ENCODE data around the gene MYCBP. TPM values are rescaled to one million over a fixed set of nuclear protein-coding genes. Genes with fewer than 3 reads are reported as not detected.
"Not testable (repeated sequence)": the region's sequence is repeated elsewhere in the genome, so short reads cannot be mapped to it uniquely, and the experiment has no call there.

Gene MYCBP, protein sequence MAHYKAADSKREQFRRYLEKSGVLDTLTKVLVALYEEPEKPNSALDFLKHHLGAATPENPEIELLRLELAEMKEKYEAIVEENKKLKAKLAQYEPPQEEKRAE
- total RNA-seq, result 38.4 and 39.7 TPM in 2 replicates

DNA sequence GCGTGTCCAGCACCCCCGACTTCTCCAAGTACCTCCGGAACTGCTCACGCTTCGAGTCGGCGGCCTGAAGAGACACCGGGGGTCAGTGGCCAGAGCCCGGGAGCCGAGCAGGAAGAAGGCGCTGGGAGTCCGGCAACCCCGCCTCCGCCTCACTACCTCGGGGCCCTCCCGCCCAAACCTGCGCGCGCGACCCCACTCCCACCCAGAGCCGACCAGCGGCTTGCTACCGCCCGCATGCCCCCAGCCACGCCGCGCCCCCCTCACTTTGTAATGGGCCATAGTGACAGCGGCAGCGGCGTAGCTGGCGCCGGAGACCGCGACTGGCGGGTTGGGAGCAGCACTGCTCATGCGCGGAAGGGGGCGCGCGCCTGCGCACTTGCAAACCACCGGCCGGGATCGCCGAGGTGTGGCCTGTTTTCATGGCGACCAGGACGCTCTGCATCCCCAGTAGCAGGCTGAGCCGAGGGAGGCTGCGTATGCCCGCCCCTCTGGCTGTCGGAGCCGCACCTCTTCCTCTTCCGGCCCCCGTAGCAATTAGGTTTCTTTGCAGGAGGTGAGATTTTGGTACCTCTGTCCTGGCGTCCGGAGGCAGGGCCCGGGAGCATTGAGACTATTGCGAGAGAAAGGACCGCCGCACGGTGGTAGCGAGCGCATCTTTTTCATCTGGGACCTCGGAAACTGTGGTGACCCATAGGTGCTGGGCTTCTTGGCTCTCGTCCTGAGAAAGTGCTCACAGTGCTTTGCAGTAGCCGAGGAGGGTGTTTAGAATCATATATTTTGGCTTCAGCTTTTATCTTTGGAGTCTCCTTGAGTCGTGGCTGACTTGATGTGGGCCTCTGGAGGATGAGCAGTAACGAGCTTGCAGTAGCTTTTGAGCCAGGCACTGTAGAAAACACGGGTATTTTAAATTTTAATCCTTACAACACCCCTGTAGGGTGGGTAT is at the start of gene MYCBP:
MYCBP (minus strand) TSS at position 322 of the 943 bp plus-strand sequence; CDS start at position 279, 43 bp downstream.
- Mint-ChIP-seq H3K9me3 (no peaks in the 10 kb centered on the region), H3K4me3 (peak within 1 kb of the TSS; percentile 87), H3K36me3 (ENCODE audit: low read depth) (peaks cover 7% of the 10 kb centered on the region), H3K4me1 (ENCODE audit: low read depth) (peaks cover 23% of the 10 kb centered on the region), H3K27ac (peak within 1 kb of the TSS; percentile 79), H3K27me3 (ENCODE audit: insufficient read depth) (no peaks in the 10 kb centered on the region)
- peak; percentile 98 for DNase-seq (ENCODE audit: low spot score)
- intact Hi-C loops (cut with micrococcal nuclease), result loop anchor here (1.0 to 10.0 kb wide), 8 partner anchors 14 to 1398 kb away; partner anchors contain the start of genes AKIRIN1, BMP8A, C1orf122 and CDCA8

DNA sequence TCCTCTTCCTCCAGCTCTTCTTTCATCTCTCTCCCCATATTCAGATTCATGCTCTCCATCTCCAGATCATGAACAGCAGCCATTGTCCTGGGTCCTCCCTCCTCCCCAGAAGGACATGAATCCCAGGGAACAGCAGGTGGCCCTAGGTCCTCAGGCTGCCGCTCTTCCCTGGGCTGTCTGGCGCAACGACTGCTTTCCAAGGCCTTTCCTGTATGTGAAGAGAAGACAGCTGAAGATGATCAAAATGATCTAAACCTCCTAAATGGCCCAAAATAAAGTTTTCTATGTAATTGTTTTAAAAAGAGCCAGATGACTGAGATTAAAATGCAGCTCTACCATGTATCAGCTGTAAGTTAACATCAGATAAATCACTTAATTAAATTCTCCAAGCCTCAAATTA is 46.0 kb upstream of the MYCBP start:
- Mint-ChIP-seq H3K9me3 (no peaks in the 10 kb centered on the region), H3K4me1 (ENCODE audit: low read depth) (peaks cover 6% of the 10 kb centered on the region), H3K27ac (no peak overlapping the region), H3K27me3 (ENCODE audit: insufficient read depth) (no peaks in the 10 kb centered on the region), H3K4me3 (no peak overlapping the region), H3K36me3 (ENCODE audit: low read depth) (no peaks in the 10 kb centered on the region)
- no peak for DNase-seq (ENCODE audit: low spot score)
- intact Hi-C loops (cut with micrococcal nuclease), result no loop called here

DNA sequence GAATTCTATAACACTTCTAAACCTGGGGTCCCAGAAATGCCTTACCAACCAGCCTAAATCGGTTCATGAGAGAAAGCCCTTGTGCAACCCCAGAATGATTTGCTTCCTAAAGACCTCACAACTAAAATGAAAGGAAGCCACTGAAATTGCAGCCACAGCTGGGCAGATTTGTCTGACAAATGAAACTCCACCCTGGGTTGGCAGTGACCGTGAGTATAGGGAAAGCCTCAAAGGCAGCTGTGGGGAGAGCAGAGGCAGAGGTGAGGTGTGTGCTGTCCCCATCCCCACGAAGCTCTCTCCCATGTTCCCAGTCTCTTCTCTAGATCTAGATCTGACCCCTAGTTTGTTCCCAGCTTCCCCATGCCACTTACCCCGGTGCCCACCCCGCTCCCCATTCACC is 45.4 kb upstream of the MYCBP start:
- no peak for DNase-seq (ENCODE audit: low spot score)
- intact Hi-C loops (cut with micrococcal nuclease), result no loop called here
- Mint-ChIP-seq H3K27ac (no peak overlapping the region), H3K27me3 (ENCODE audit: insufficient read depth) (no peaks in the 10 kb centered on the region), H3K9me3 (no peaks in the 10 kb centered on the region), H3K36me3 (ENCODE audit: low read depth) (no peaks in the 10 kb centered on the region), H3K4me3 (no peak overlapping the region), H3K4me1 (ENCODE audit: low read depth) (peaks cover 3% of the 10 kb centered on the region)

DNA sequence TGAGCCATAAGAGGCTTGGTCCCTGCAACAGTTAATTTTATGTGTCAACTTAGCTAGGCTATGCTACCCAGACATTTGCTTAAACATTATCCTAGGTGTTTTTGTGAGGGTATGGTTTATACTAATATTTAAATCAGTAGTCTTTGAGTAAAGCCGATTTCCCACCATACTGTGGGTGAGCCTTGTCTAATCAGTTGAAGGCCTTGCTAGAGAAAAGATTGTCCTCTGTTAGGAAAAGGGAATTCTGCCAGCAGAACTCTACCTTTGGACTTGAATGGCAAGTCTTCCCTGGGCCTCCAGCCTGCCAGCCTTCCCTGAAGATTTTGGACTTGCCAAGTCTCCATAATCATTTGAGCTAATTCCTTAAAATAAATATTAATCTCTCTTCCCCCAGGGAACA is 44.6 kb upstream of the MYCBP start:
- Mint-ChIP-seq H3K4me1 (ENCODE audit: low read depth) (no peaks in the 10 kb centered on the region), H3K4me3 (no peak overlapping the region), H3K9me3 (no peaks in the 10 kb centered on the region), H3K36me3 (ENCODE audit: low read depth) (no peaks in the 10 kb centered on the region), H3K27me3 (ENCODE audit: insufficient read depth) (no peaks in the 10 kb centered on the region), H3K27ac (no peak overlapping the region)
- intact Hi-C loops (cut with micrococcal nuclease), result no loop called here
- no peak for DNase-seq (ENCODE audit: low spot score)

DNA sequence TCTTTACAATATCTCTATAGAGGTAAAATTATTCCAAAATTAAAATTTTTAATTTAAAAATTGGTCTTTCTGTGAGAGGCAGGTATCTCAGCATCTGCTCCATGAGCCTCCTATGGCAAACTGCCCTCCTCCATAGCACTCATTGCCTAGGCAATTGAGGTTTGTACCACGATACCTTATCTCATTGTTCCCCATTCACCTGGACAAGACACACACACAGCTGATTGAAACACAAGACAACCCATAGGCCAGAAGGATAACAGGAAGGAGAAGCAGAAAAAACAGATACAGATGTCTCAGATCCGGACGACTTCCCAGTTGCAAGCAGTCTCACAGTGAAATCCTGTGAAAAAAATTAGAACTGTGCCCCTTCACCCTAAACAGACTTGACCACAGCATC is 44.2 kb upstream of the MYCBP start:
- Mint-ChIP-seq H3K36me3 (ENCODE audit: low read depth) (no peaks in the 10 kb centered on the region), H3K27me3 (ENCODE audit: insufficient read depth) (no peaks in the 10 kb centered on the region), H3K4me1 (ENCODE audit: low read depth) (no peaks in the 10 kb centered on the region), H3K27ac (no peak overlapping the region), H3K9me3 (no peaks in the 10 kb centered on the region), H3K4me3 (no peak overlapping the region)
- DNase-seq (ENCODE audit: low spot score), result no peak
- intact Hi-C loops (cut with micrococcal nuclease), result no loop called here

DNA sequence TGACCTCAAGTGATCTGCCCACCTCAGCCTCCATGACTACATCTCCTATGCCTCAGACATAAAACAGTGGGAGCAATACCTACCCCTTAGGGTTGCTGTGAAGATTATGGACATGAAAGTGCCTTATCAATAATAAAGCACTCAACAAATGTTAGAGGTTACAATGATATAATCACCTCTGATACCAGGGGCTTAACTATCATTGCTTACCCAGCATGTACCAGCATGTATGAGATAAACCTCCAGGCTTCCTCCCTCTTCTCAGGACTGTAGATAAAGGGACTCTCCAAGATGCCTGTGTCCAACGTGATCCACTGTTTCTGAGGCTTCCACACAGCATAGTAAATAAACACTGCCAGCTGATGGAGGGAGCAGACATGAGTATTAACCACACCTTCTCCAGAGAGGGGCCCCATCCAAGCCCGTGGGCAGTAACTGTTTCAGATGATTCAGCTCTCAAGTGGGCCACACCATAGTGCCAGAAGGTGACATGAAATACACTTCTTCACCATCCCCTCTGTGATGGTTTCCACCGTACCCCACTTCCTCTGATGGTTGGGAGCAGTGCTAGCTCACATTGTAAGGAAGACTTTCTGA is 42.3 kb upstream of the MYCBP start:
- H3K4me3 Mint-ChIP-seq, result no peak overlapping the region
- no peaks in the 10 kb centered on the region for H3K4me1 Mint-ChIP-seq (ENCODE audit: low read depth)
- intact Hi-C loops (cut with micrococcal nuclease), result no loop called here
- no peaks in the 10 kb centered on the region for H3K36me3 Mint-ChIP-seq (ENCODE audit: low read depth)
- no peaks in the 10 kb centered on the region for H3K27me3 Mint-ChIP-seq (ENCODE audit: insufficient read depth)
- H3K9me3 Mint-ChIP-seq, result no peaks in the 10 kb centered on the region
- DNase-seq (ENCODE audit: low spot score), result no peak
- H3K27ac Mint-ChIP-seq, result no peak overlapping the region

DNA sequence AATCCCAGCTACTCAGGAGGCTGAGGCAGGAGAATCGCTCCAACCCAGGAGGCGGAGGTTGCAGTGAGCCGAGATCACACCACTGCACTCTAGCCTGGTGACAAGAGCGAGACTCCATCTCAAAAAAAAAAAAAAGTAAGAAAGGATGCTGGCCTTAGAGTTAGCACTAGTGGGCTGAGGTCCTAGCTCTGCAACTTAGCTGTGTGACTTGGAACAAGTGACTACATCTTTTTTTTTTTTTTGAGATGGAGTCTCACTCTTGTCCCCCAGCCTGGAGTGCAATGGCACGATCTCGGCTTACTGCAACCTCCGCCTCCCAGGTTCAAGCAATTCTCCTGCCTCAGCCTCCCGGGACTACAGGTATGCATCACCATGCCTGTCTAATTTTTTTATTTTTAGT is 41.8 kb upstream of the MYCBP start:
- intact Hi-C loops (cut with micrococcal nuclease), result not testable (repeated sequence)

DNA sequence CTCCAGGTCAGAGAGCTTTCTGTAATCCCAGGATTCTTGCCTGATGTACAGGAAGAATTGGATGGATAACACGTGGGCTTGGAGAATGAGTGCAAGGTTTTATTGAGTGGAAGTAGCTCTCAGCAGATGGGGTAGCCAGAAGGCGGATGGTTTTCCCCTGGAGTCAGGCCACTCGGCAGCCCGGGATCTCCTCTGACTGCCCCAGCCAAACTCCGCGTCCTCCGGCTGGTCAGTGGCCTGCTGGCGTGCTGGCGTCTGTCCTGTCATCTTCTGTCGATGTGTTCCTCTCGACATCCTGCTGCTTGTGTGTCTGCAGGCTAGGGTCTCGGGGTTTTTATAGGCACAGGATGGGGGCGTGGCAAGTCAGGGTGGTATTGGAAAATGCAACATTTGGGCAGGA is 35.7 kb upstream of the MYCBP start:
- intact Hi-C loops (cut with micrococcal nuclease), result no loop called here
- Mint-ChIP-seq H3K27me3 (ENCODE audit: insufficient read depth) (no peaks in the 10 kb centered on the region), H3K27ac (no peak overlapping the region), H3K9me3 (peaks cover 5% of the 10 kb centered on the region), H3K4me3 (no peak overlapping the region), H3K4me1 (ENCODE audit: low read depth) (no peaks in the 10 kb centered on the region), H3K36me3 (ENCODE audit: low read depth) (no peaks in the 10 kb centered on the region)
- DNase-seq (ENCODE audit: low spot score), result no peak

More for the DNA sequence above, 41.8 kb upstream of the MYCBP start:
- not testable (repeated sequence) for H3K27ac Mint-ChIP-seq; H3K9me3 Mint-ChIP-seq; H3K4me1 Mint-ChIP-seq (ENCODE audit: low read depth); H3K27me3 Mint-ChIP-seq (ENCODE audit: insufficient read depth); DNase-seq (ENCODE audit: low spot score); H3K36me3 Mint-ChIP-seq (ENCODE audit: low read depth); H3K4me3 Mint-ChIP-seq

DNA sequence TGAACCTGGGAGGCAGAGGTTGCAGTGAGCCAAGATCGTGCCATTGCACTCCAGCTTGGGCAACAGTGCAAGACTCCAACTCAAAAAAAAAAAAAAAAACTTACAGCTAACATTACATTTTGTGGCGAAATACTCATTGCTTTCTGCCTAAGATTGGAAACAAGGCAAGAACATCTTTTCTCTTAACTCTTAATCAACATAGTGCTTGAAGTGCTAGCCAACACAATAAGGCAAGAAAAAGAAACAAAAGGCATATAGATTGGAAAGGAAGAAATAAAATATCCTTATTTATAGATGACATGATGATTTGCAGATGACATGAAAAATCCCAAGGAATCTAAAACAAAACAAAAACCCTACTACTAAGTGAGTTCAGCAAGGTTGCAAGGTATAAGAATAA is 32.8 kb upstream of the MYCBP start:
- no peaks in the 10 kb centered on the region for H3K27me3 Mint-ChIP-seq (ENCODE audit: insufficient read depth)
- DNase-seq (ENCODE audit: low spot score), result no peak
- H3K36me3 Mint-ChIP-seq (ENCODE audit: low read depth), result no peaks in the 10 kb centered on the region
- H3K9me3 Mint-ChIP-seq, result peaks cover 5% of the 10 kb centered on the region
- intact Hi-C loops (cut with micrococcal nuclease), result no loop called here
- H3K4me1 Mint-ChIP-seq (ENCODE audit: low read depth), result no peaks in the 10 kb centered on the region
- H3K4me3 Mint-ChIP-seq, result no peak overlapping the region
- no peak overlapping the region for H3K27ac Mint-ChIP-seq

DNA sequence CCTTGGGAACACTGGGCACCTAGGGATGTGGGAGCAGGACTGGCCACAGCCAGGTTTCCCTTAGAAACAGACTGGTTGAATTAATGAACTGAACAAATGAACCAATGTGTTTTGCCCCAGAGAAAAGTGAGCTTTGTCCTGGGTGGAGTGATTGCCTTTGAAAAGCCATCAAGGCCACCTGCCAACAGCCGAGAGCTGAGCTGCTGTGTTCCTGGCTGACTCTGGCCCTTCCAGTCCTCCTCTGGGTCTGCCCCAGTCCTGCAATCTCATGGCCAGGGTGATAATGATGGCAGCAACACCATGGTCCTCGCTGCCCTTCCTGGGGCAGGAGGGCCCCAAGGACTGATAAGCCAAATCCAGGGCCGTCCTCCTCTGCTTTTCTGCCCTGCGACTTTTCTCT is 26.4 kb upstream of the MYCBP start:
- no peak for DNase-seq (ENCODE audit: low spot score)
- H3K4me3 Mint-ChIP-seq, result no peak overlapping the region
- H3K27me3 Mint-ChIP-seq (ENCODE audit: insufficient read depth), result peaks cover 3% of the 10 kb centered on the region
- H3K4me1 Mint-ChIP-seq (ENCODE audit: low read depth), result no peaks in the 10 kb centered on the region
- no peak overlapping the region for H3K27ac Mint-ChIP-seq
- no peaks in the 10 kb centered on the region for H3K36me3 Mint-ChIP-seq (ENCODE audit: low read depth)
- no peaks in the 10 kb centered on the region for H3K9me3 Mint-ChIP-seq
- intact Hi-C loops (cut with micrococcal nuclease), result no loop called here

DNA sequence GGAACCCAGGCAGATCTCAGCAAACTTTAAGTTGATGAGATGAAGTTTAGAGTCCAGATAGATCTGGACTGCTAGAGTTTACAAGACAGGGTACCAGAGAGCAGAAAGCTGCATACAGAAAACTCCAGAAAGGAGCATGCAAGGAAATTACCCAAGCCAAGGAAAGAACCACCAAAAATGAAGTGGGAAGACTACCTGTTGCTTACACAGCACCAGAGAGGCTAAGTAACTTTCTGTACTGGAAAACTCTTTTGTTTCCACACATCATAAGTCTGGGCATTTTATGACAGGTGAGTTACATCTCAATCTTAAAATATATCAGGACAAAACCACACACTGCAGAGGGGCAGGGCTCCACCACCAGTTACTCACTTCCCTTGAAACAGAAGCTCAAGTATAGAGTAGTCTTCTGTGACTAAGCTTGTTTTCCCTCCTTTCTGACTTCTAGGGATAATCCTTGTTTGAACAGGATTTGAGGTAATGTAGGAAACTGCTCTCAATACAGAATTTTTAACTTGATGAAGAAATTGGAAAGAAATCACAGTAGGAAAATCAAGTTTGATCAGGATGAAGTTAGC is 25.6 kb upstream of the MYCBP start:
- Mint-ChIP-seq H3K4me3 (no peak overlapping the region), H3K27ac (no peak overlapping the region), H3K9me3 (no peaks in the 10 kb centered on the region), H3K36me3 (ENCODE audit: low read depth) (no peaks in the 10 kb centered on the region), H3K4me1 (ENCODE audit: low read depth) (no peaks in the 10 kb centered on the region), H3K27me3 (ENCODE audit: insufficient read depth) (peaks cover 3% of the 10 kb centered on the region)
- no peak for DNase-seq (ENCODE audit: low spot score)
- intact Hi-C loops (cut with micrococcal nuclease), result no loop called here

DNA sequence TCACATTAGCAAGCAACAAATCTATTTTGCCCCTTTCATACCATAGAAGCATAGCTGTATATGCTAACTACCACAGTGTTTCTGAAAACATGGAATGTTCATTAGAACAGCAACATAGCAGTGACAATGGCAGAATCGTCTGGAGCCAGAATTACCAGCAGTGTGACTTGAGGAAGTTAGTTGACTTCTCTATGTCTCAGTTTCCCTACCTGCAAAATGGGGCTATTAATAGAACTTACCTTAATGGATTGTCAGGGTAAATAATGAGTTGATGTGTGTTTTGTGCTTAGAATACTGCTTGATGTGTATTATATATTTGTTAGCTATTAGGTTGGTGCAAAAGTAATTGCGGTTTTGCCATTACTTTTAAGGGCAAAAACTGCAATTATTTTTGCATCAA is 23.0 kb upstream of the MYCBP start:
- intact Hi-C loops (cut with micrococcal nuclease), result no loop called here
- Mint-ChIP-seq H3K36me3 (ENCODE audit: low read depth) (no peaks in the 10 kb centered on the region), H3K27ac (no peak overlapping the region)

DNA sequence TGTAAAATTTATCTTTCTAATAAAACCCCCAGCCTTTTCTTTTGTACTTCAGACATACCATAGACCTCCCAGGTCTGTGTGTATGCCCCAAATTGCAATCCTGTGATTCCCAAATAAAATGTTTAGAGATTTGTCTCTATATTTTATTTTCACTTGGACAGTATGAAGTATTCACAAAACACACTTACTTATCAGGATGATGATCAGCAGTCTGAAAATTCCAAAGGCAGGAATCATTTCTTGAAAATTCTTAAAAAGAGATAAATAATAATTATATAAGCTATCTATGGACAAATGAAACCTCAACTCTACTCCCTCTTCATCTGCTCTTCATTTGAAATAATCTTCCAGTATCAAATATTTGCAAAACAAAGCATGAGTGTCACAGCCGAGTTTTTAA is 19.8 kb upstream of the MYCBP start:
- DNase-seq (ENCODE audit: low spot score), result no peak
- no peaks in the 10 kb centered on the region for H3K36me3 Mint-ChIP-seq (ENCODE audit: low read depth)
- H3K9me3 Mint-ChIP-seq, result no peaks in the 10 kb centered on the region
- peaks cover 10% of the 10 kb centered on the region for H3K27me3 Mint-ChIP-seq (ENCODE audit: insufficient read depth)
- intact Hi-C loops (cut with micrococcal nuclease), result no loop called here
- H3K27ac Mint-ChIP-seq, result no peak overlapping the region
- no peak overlapping the region for H3K4me3 Mint-ChIP-seq
- H3K4me1 Mint-ChIP-seq (ENCODE audit: low read depth), result no peaks in the 10 kb centered on the region

More for the DNA sequence above, 23.0 kb upstream of the MYCBP start:
- Mint-ChIP-seq H3K4me3 (no peak overlapping the region), H3K9me3 (no peaks in the 10 kb centered on the region), H3K4me1 (ENCODE audit: low read depth) (no peaks in the 10 kb centered on the region), H3K27me3 (ENCODE audit: insufficient read depth) (peaks cover 3% of the 10 kb centered on the region)
- no peak for DNase-seq (ENCODE audit: low spot score)

Measured in activated T-helper 1 cell treated with anti-CD3 and anti-CD28 coated beads, Interleukin-12 subunit alpha, Interleukin-12 subunit beta, Interleukin-2, Interleukin-4 antibody, amounts not matched to agents 30 ng/mL and 10 ng/mL and 1 ng/mL, durations not matched to agents 14 hours and 24 hours and 36 hours (primary cell).